Measurements from ENCODE around the gene FBN1.

DNA sequence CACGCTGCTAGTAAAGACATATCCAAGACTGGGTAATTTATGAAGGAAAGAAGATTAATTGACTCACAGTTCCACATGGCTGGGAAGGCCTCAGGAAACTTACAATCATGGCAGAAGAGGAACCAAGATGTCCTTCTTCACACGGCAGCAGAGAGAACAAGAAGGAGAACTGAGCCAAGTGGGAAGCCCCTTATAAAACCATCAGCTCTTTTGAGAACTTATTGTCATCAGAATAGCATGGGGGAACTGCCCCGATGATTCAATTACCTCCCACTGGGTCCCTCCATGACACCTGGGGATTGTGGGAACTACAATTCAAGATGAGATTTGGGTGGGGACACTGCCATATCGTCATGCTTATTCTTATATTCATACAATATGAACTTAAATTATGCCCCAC lies 265.3 kb downstream of the FBN1 start:
- TF ChIP-seq, protein P1, sequence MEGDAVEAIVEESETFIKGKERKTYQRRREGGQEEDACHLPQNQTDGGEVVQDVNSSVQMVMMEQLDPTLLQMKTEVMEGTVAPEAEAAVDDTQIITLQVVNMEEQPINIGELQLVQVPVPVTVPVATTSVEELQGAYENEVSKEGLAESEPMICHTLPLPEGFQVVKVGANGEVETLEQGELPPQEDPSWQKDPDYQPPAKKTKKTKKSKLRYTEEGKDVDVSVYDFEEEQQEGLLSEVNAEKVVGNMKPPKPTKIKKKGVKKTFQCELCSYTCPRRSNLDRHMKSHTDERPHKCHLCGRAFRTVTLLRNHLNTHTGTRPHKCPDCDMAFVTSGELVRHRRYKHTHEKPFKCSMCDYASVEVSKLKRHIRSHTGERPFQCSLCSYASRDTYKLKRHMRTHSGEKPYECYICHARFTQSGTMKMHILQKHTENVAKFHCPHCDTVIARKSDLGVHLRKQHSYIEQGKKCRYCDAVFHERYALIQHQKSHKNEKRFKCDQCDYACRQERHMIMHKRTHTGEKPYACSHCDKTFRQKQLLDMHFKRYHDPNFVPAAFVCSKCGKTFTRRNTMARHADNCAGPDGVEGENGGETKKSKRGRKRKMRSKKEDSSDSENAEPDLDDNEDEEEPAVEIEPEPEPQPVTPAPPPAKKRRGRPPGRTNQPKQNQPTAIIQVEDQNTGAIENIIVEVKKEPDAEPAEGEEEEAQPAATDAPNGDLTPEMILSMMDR (IDR thresholded peaks at IDR 0.05 in 4 of 5, conservative IDR thresholded peaks at IDR 0.05 in 1 of 5) = no peak
- TF ChIP-seq POLR2A (IDR thresholded peaks at IDR 0.05) = no peak

All from gastrocnemius medialis (tissue), 4 donors.